Astrocyte of the cerebellum (primary cell): ENCODE measurements around the gene PRKAR1B.
"Not testable (repeated sequence)": the region's sequence is repeated elsewhere in the genome, so short reads cannot be mapped to it uniquely, and the experiment has no call there.

Experiments
- DNase-seq: peaks from one replicate; pipeline ENCODE4 v3.0.0-alpha.2; 2011; ENCODE audit warnings: low read depth
- H3K4me3 ChIP-seq: 2 replicates; pipeline ENCODE4 v1.5.1; 2011; ENCODE audit warnings: mild to moderate bottlenecking, low read depth, low read length, moderate library complexity
- CTCF ChIP-seq: IDR thresholded peaks from 2 replicates; pipeline ENCODE4 v1.5.1; 2012; ENCODE audit warnings: low read length, low read depth, moderate library complexity, mild to moderate bottlenecking; ENCODE audit errors: missing control alignments
- in situ Hi-C: cut with HindIII; loops from 2 replicates; pipeline ENCODE4 v1.10.0; 2017; ENCODE audit warnings: low sequenced_read_pairs

The PRKAR1B gene

GRCh38 chr7:655758-656157, 71.3 kb downstream of the PRKAR1B start:
- TF ChIP-seq CTCF, result no peak
- in situ Hi-C loops, result no loop called here
- H3K4me3 ChIP-seq, result no peak overlapping the region
- no peak for DNase-seq

- no peak overlapping the region for H3K4me3 ChIP-seq
- no peak for TF ChIP-seq CTCF
- no peak for DNase-seq
- in situ Hi-C loops, result no loop called here
Observed at GRCh38 chr7:653829-654764, 73.0 kb downstream of the PRKAR1B start.

GRCh38 chr7:652881-653280, 74.2 kb downstream of the PRKAR1B start:
- DNase-seq, result no peak
- no peak overlapping the region for H3K4me3 ChIP-seq
- in situ Hi-C loops, result no loop called here
- no peak for TF ChIP-seq CTCF

- DNase-seq, H3K4me3 ChIP-seq, in situ Hi-C loops: not testable (repeated sequence)
Observed at GRCh38 chr7:652167-652566, 74.9 kb downstream of the PRKAR1B start.

- in situ Hi-C loops, result no loop called here
- H3K4me3 ChIP-seq, result no peak overlapping the region
- no peak for TF ChIP-seq CTCF
- no peak for DNase-seq
Observed at GRCh38 chr7:651032-651728, 75.9 kb downstream of the PRKAR1B start.

GRCh38 chr7:650339-651031, 76.6 kb downstream of the PRKAR1B start:
- in situ Hi-C loops, result no loop called here
- no peak overlapping the region for H3K4me3 ChIP-seq
- DNase-seq, result no peak
- TF ChIP-seq CTCF, result no peak
